ENCODE measurements around the gene SIPA1L3. TPM values are rescaled to one million over a fixed set of nuclear protein-coding genes. Genes with fewer than 3 reads are reported as not detected.
A peak's percentile ranks its signal among the peaks of the same experiment; 100 is the strongest.

SIPA1L3 gene
- total RNA-seq, 1 donor from 2014 or later: 3.4 TPM

DNA sequence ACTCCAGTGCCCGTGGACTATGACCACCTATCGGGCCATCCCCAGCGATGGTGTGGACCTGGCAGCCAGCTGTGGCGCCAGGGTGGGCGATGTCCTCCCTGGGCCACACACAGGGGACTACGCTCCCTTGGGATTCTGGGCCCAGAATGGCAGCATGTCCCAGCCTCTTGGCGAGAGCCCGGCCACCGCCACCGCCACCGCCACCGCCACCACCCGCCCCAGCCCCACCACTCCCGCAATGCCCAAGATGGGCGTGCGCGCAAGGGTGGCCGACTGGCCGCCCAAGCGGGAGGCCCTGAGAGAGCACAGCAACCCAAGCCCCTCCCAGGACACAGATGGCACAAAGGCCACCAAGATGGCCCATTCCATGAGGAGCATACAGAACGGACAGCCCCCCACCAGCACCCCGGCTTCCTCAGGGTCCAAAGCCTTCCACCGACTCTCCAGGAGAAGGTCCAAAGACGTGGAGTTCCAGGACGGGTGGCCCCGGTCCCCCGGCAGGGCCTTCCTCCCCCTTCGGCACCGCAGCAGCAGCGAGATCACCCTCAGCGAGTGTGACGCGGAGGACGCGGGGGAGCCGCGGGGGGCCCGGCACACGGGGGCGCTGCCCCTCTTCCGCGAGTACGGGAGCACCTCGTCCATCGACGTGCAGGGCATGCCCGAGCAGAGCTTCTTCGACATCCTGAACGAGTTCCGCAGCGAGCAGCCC, 174.7 kb downstream of the SIPA1L3 start:
- TF ChIP-seq, protein P1, sequence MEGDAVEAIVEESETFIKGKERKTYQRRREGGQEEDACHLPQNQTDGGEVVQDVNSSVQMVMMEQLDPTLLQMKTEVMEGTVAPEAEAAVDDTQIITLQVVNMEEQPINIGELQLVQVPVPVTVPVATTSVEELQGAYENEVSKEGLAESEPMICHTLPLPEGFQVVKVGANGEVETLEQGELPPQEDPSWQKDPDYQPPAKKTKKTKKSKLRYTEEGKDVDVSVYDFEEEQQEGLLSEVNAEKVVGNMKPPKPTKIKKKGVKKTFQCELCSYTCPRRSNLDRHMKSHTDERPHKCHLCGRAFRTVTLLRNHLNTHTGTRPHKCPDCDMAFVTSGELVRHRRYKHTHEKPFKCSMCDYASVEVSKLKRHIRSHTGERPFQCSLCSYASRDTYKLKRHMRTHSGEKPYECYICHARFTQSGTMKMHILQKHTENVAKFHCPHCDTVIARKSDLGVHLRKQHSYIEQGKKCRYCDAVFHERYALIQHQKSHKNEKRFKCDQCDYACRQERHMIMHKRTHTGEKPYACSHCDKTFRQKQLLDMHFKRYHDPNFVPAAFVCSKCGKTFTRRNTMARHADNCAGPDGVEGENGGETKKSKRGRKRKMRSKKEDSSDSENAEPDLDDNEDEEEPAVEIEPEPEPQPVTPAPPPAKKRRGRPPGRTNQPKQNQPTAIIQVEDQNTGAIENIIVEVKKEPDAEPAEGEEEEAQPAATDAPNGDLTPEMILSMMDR (IDR thresholded peaks at IDR 0.05; ENCODE audit: insufficient read depth, low read length, severe bottlenecking): no peak
- no peak overlapping the region for H3K4me3 ChIP-seq (ENCODE audit: low read depth, low read length)
- FAIRE-seq: no peak

DNA sequence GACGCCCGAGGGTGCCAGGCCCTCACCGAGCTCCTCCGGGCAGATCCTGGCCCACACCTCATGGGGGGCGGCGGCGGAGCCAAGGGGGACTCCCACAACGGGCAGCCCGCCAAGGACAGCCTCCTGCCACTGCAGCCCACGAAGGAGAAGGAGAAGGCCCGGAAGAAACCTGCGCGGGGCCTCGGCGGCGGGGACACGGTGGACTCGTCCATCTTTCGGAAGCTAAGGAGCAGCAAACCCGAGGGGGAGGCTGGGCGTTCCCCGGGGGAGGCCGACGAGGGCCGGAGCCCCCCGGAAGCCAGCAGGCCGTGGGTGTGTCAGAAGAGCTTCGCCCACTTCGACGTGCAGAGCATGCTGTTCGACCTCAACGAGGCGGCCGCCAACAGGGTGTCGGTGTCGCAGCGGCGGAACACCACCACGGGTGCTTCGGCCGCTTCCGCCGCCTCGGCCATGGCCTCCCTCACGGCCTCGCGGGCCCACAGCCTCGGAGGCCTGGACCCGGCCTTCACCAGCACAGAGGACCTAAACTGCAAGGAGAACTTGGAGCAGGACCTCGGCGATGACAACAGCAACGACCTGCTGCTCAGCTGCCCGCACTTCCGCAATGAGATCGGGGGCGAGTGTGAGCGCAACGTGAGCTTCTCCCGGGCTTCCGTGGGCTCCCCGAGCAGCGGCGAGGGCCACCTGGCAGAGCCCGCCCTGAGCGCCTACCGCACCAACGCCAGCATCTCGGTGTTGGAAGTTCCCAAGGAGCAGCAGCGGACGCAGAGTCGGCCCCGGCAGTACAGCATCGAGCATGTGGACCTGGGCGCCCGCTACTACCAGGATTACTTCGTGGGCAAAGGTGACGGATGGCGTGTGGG, 175.5 kb downstream of the SIPA1L3 start:
- TF ChIP-seq, protein P1 (IDR thresholded peaks at IDR 0.05; ENCODE audit: insufficient read depth, low read length, severe bottlenecking): no peak
- no peaks in the 10 kb centered on the region for H3K27me3 ChIP-seq (ENCODE audit: control insufficient read depth, insufficient read depth, low read length)
- peaks cover 9% of the 10 kb centered on the region for H3K36me3 ChIP-seq (ENCODE audit: control insufficient read depth, insufficient read depth, low read length)
- FAIRE-seq: no peak
- DNase-seq (ENCODE audit: low read depth): no peak
- no peak overlapping the region for H3K4me3 ChIP-seq (ENCODE audit: low read depth, low read length)

More for the DNA sequence above, 174.7 kb downstream of the SIPA1L3 start:
- DNase-seq (ENCODE audit: low read depth): no peak
- H3K27me3 ChIP-seq (ENCODE audit: control insufficient read depth, insufficient read depth, low read length): no peaks in the 10 kb centered on the region
- peaks cover 9% of the 10 kb centered on the region for H3K36me3 ChIP-seq (ENCODE audit: control insufficient read depth, insufficient read depth, low read length)

DNA sequence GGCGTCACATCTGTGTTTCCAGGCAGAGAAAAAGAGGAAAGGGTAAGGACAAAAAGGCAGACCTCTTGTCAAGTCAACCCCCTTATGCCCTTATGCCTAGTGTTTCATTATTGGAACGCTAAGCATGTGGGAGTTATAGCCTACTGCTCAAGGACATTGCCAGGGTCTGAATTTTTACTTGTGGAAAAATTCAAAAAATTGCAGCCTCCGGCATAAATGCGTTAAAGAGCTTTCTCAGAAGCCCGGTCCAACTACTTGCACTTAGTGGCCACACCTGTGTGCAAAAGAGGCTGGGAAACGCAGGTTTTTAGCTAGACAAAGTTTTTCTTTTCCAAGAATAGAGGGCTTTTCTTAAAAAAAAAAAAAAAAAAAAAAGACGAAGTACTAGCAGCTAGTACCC, 177.2 kb downstream of the SIPA1L3 start:
- H3K4me3 ChIP-seq (ENCODE audit: low read depth, low read length): no peak overlapping the region
- FAIRE-seq: no peak
- peaks cover 12% of the 10 kb centered on the region for H3K36me3 ChIP-seq (ENCODE audit: control insufficient read depth, insufficient read depth, low read length)
- TF ChIP-seq, protein P1 (IDR thresholded peaks at IDR 0.05; ENCODE audit: insufficient read depth, low read length, severe bottlenecking): no peak
- no peaks in the 10 kb centered on the region for H3K27me3 ChIP-seq (ENCODE audit: control insufficient read depth, insufficient read depth, low read length)
- no peak for DNase-seq (ENCODE audit: low read depth)

DNA sequence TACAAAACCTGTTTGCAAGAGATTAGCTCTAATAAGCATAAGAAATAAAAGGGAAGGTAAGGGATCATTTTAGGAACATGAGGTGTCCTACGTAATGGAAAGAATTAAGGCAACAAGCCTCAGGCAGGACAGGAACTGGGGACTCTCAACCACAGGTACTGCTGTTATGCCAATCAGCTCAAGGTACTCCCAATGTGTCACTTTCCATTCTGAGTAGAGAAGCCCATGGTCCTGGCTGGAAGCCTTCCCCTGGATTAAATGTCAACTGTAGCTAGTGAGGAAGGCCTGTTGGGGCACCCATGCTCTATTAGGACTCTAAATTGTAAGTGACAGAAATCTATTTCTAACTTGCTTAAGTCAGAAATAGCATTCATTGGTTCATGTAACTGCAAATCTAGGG, 182.4 kb downstream of the SIPA1L3 start:
- TF ChIP-seq, protein P1 (IDR thresholded peaks at IDR 0.05; ENCODE audit: insufficient read depth, low read length, severe bottlenecking): no peak
- no peak for DNase-seq (ENCODE audit: low read depth)
- FAIRE-seq: peak; percentile 13
- Histone ChIP-seq H3K27me3 (ENCODE audit: control insufficient read depth, insufficient read depth, low read length) (no peaks in the 10 kb centered on the region), H3K4me3 (ENCODE audit: low read depth, low read length) (no peak overlapping the region), H3K36me3 (ENCODE audit: control insufficient read depth, insufficient read depth, low read length) (peaks cover 5% of the 10 kb centered on the region)

DNA sequence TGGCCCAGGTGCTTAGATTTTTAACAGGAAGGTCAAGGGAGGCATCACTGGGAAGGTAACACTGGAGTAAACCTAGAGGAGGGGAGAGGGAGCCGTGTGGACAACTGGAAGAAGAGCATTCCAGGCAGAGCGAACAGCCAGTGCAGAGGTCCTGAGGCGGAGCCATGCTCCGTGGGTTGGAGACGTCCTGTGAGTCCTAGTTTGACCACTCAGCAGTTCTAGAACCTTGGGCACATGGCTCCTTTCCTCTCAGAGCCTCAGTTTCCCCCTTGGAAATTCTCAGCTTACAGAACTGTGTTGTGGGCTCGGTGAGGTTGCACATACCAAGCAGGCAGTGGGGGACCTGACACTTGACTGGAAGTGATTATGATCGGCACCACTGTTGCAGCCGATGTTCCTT, 186.1 kb downstream of the SIPA1L3 start:
- Histone ChIP-seq H3K4me3 (ENCODE audit: low read depth, low read length) (no peak overlapping the region), H3K27me3 (ENCODE audit: control insufficient read depth, insufficient read depth, low read length) (no peaks in the 10 kb centered on the region), H3K36me3 (ENCODE audit: control insufficient read depth, insufficient read depth, low read length) (peaks cover 4% of the 10 kb centered on the region)
- TF ChIP-seq, protein P1 (IDR thresholded peaks at IDR 0.05; ENCODE audit: insufficient read depth, low read length, severe bottlenecking): no peak
- FAIRE-seq: no peak
- DNase-seq (ENCODE audit: low read depth): no peak
